ENCODE data around the gene CDR2.

DNA sequence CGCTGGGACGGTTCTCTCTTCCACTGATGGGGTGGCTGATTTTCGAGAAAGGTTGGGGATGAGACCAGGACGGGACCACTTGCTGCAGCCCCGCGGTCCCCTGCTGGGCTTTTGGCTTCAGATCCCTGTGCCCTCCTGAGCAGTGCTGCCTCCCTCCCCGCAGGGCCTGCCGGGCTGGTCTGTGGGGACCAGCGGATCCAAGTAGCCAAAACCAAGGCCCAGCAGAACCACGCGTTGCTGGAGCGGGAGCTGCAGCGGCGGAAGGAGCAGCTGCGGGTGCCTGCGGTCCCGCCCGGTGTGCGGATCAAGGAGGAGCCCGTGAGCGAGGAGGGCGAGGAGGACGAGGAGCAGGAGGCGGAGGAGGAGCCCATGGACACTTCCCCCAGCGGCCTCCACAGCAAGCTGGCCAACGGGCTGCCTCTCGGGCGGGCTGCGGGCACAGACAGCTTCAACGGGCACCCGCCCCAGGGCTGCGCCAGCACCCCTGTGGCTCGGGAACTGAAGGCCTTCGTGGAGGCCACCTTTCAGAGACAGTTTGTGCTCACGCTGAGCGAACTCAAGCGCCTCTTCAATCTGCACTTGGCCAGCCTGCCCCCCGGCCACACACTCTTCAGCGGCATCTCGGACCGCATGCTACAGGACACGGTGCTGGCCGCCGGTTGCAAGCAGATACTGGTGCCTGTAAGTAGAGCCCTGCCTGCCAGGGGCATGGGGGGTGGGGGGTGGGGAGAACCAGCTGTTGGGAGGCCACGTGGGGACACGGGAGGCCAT, 48.6 kb downstream of the CDR2 start:
- TF ChIP-seq, protein P1, sequence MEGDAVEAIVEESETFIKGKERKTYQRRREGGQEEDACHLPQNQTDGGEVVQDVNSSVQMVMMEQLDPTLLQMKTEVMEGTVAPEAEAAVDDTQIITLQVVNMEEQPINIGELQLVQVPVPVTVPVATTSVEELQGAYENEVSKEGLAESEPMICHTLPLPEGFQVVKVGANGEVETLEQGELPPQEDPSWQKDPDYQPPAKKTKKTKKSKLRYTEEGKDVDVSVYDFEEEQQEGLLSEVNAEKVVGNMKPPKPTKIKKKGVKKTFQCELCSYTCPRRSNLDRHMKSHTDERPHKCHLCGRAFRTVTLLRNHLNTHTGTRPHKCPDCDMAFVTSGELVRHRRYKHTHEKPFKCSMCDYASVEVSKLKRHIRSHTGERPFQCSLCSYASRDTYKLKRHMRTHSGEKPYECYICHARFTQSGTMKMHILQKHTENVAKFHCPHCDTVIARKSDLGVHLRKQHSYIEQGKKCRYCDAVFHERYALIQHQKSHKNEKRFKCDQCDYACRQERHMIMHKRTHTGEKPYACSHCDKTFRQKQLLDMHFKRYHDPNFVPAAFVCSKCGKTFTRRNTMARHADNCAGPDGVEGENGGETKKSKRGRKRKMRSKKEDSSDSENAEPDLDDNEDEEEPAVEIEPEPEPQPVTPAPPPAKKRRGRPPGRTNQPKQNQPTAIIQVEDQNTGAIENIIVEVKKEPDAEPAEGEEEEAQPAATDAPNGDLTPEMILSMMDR (IDR thresholded peaks at IDR 0.05; ENCODE audit: poor library complexity), result no peak
- TF ChIP-seq EZH2 (IDR thresholded peaks at IDR 0.05; ENCODE audit: borderline replicate concordance), result no peak
